ENCODE measurements around the gene PNMA8B. TPM values are rescaled to one million over a fixed set of nuclear protein-coding genes. Genes with fewer than 3 reads are reported as not detected.
A peak's percentile ranks its signal among the peaks of the same experiment; 100 is the strongest.

PNMA8B gene
- total RNA-seq, 1 experiment from 2014 or later: 0.10 TPM

DNA sequence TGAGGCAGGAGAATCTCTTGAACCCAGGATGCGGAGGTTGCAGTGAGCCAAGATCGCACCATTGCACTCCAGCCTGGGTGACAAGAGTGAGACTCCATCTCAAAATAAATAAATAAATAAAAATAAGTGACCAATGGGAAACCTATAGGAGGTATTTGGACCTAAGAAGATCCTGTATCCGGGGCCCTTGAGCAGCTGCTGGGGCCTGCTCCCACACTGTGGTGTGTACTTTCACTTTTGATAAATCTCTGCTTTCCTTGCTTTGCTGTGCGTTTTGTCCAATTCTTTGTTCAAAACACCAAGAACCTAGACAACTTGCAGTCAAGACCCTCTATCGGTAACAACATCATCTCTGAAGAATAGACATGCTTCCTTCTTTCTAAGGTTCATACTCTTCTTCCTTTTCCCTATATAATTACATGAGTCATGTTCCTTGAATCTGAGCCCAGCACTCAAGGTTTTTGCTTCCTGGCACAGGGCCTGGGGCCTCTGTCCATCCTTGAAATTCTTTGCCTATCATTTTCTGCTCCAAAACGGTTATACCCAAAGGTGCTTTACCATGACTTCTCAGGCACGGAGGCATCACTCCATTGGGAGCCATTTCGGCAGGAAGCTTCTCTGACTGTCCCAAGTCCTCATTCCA lies 52.7 kb downstream of the PNMA8B start:
- no peaks in the 10 kb centered on the region for H4K20me1 ChIP-seq (ENCODE audit: insufficient read depth)
- H3K36me3 ChIP-seq (ENCODE audit: control insufficient read depth in 1 of 2, insufficient read depth in 2 of 2, low read length in 2 of 2): no peaks in the 10 kb centered on the region
- H3K27ac ChIP-seq (ENCODE audit: low read depth, low read length): no peak overlapping the region
- H3K9me2 ChIP-seq (ENCODE audit: insufficient read depth): no peaks in the 10 kb centered on the region
- no peaks in the 10 kb centered on the region for H3K9me3 ChIP-seq (ENCODE audit: control insufficient read depth in 1 of 2, insufficient read depth in 1 of 2, low read depth in 1 of 2, low read length in 2 of 2)
- ChIA-PET POLR2A (no interaction called here), RAD21 (ENCODE audit: low non-redundant PET in 1 of 2, low total read pairs in 2 of 2, uncharacterized antibody in 2 of 2, unreplicated experiment in 2 of 2) (no interaction called here), CTCF (no interaction called here)
- H3K4me2 ChIP-seq (ENCODE audit: low read length): peak overlapping the region; percentile 69
- ATAC-seq: peak; percentile 52
- no peaks in the 10 kb centered on the region for H3K27me3 ChIP-seq (ENCODE audit: insufficient read depth, low read length)
- H3K4me1 ChIP-seq (ENCODE audit: control insufficient read depth in 1 of 2, insufficient read depth in 2 of 2, low read length in 2 of 2): peaks cover 3 to 6% of the 10 kb centered on the region in 2 experiments; a peak in 3 of 4 replicates
- no peak overlapping the region for H3K9ac ChIP-seq (ENCODE audit: low read length)
- H3K4me3 ChIP-seq (replicated peaks in 1 of 2; ENCODE audit: low read depth in 1 of 2, low read length in 2 of 2): no peak overlapping the region
- no peaks in the 10 kb centered on the region for H3K79me2 ChIP-seq (ENCODE audit: insufficient read depth, low read length)
- DNase-seq (ENCODE audit: low read depth, low spot score): no peak
- intact Hi-C loops (cut with micrococcal nuclease): no loop called here
- TF ChIP-seq JUND (IDR thresholded peaks at IDR 0.05) (peak; percentile 28; the same call in 1 of the 2 replicates), CBX3 (IDR thresholded peaks at IDR 0.05; ENCODE audit: low read depth) (0 out of 2 replicates have a peak, but pooled peaks have one; percentile 28), SRF (IDR thresholded peaks at IDR 0.05; ENCODE audit: low read depth) (no peak), FOSL1 (IDR thresholded peaks at IDR 0.05; ENCODE audit: low read depth) (peak; percentile 38; the same call in 1 of the 2 replicates), TCF7L2 (IDR thresholded peaks at IDR 0.05; ENCODE audit: borderline replicate concordance, extremely low read depth, insufficient read depth, insufficient read length) (no peak), ZNF274 (IDR thresholded peaks at IDR 0.05; ENCODE audit: low read depth, low read length) (no peak), POLR2AphosphoS5 (IDR thresholded peaks at IDR 0.05; ENCODE audit: low read depth, low read length) (no peak)
- H2AFZ ChIP-seq (ENCODE audit: low read depth, low read length, poor library complexity, severe bottlenecking): peak overlapping the region; percentile 67
- no TSS peak for BruUV-seq (replicated peaks)

DNA sequence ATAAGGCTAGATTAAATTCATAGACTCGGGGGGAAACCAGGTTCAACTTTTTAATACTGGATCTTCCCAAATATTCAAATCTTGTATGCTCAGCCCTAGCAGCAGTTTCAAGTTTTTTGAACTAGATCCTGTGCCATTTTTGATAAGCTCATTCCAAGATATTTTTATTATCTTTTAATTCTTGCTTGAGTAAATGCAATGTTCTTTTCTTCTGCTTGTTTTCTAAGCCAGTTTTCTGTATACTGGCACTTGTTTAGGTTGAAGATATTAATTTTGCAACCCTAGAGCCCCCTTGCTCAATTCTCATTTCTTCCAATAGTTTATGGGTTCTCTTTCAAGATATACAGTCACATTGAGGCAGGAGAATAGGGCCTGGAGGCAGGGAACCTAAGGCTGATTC lies 53.8 kb downstream of the PNMA8B start:
- ATAC-seq: no peak
- no peaks in the 10 kb centered on the region for H3K79me2 ChIP-seq (ENCODE audit: insufficient read depth, low read length)
- no peaks in the 10 kb centered on the region for H3K9me3 ChIP-seq (ENCODE audit: control insufficient read depth in 1 of 2, insufficient read depth in 1 of 2, low read depth in 1 of 2, low read length in 2 of 2)
- H3K36me3 ChIP-seq (ENCODE audit: control insufficient read depth in 1 of 2, insufficient read depth in 2 of 2, low read length in 2 of 2): no peaks in the 10 kb centered on the region
- no peak overlapping the region for H3K27ac ChIP-seq (ENCODE audit: low read depth, low read length)
- H3K4me1 ChIP-seq (ENCODE audit: control insufficient read depth in 1 of 2, insufficient read depth in 2 of 2, low read length in 2 of 2): peaks cover 3 to 6% of the 10 kb centered on the region in 2 experiments; a peak in 3 of 4 replicates
- no peaks in the 10 kb centered on the region for H3K9me2 ChIP-seq (ENCODE audit: insufficient read depth)
- no peaks in the 10 kb centered on the region for H4K20me1 ChIP-seq (ENCODE audit: insufficient read depth)
- RAD21 ChIA-PET (ENCODE audit: low non-redundant PET in 1 of 2, low total read pairs in 2 of 2, uncharacterized antibody in 2 of 2, unreplicated experiment in 2 of 2): no interaction called here
- no peak overlapping the region for H2AFZ ChIP-seq (ENCODE audit: low read depth, low read length, poor library complexity, severe bottlenecking)
- no TSS peak for BruUV-seq (replicated peaks)
- no peaks in the 10 kb centered on the region for H3K27me3 ChIP-seq (ENCODE audit: insufficient read depth, low read length)
- no peak overlapping the region for H3K9ac ChIP-seq (ENCODE audit: low read length)
- H3K4me3 ChIP-seq (replicated peaks in 1 of 2; ENCODE audit: low read depth in 1 of 2, low read length in 2 of 2): no peak overlapping the region
- intact Hi-C loops (cut with micrococcal nuclease): no loop called here
- CTCF ChIA-PET: no interaction called here
- no peak for DNase-seq (ENCODE audit: low read depth, low spot score)
- POLR2A ChIA-PET: no interaction called here
- no peak overlapping the region for H3K4me2 ChIP-seq (ENCODE audit: low read length)
- TF ChIP-seq EZH2 (IDR thresholded peaks at IDR 0.05): no peak
- TF ChIP-seq EGR1 (IDR thresholded peaks at IDR 0.05; ENCODE audit: low read depth): no peak
- no peak for TF ChIP-seq JUND (IDR thresholded peaks at IDR 0.05)
- TF ChIP-seq, protein P1, sequence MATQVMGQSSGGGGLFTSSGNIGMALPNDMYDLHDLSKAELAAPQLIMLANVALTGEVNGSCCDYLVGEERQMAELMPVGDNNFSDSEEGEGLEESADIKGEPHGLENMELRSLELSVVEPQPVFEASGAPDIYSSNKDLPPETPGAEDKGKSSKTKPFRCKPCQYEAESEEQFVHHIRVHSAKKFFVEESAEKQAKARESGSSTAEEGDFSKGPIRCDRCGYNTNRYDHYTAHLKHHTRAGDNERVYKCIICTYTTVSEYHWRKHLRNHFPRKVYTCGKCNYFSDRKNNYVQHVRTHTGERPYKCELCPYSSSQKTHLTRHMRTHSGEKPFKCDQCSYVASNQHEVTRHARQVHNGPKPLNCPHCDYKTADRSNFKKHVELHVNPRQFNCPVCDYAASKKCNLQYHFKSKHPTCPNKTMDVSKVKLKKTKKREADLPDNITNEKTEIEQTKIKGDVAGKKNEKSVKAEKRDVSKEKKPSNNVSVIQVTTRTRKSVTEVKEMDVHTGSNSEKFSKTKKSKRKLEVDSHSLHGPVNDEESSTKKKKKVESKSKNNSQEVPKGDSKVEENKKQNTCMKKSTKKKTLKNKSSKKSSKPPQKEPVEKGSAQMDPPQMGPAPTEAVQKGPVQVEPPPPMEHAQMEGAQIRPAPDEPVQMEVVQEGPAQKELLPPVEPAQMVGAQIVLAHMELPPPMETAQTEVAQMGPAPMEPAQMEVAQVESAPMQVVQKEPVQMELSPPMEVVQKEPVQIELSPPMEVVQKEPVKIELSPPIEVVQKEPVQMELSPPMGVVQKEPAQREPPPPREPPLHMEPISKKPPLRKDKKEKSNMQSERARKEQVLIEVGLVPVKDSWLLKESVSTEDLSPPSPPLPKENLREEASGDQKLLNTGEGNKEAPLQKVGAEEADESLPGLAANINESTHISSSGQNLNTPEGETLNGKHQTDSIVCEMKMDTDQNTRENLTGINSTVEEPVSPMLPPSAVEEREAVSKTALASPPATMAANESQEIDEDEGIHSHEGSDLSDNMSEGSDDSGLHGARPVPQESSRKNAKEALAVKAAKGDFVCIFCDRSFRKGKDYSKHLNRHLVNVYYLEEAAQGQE (IDR thresholded peaks at IDR 0.05; ENCODE audit: low read depth): no peak
- TF ChIP-seq, protein P2, sequence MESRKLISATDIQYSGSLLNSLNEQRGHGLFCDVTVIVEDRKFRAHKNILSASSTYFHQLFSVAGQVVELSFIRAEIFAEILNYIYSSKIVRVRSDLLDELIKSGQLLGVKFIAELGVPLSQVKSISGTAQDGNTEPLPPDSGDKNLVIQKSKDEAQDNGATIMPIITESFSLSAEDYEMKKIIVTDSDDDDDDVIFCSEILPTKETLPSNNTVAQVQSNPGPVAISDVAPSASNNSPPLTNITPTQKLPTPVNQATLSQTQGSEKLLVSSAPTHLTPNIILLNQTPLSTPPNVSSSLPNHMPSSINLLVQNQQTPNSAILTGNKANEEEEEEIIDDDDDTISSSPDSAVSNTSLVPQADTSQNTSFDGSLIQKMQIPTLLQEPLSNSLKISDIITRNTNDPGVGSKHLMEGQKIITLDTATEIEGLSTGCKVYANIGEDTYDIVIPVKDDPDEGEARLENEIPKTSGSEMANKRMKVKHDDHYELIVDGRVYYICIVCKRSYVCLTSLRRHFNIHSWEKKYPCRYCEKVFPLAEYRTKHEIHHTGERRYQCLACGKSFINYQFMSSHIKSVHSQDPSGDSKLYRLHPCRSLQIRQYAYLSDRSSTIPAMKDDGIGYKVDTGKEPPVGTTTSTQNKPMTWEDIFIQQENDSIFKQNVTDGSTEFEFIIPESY (IDR thresholded peaks at IDR 0.05; ENCODE audit: extremely low read depth, insufficient replicate concordance, low read length): no peak
- TF ChIP-seq, protein P3, sequence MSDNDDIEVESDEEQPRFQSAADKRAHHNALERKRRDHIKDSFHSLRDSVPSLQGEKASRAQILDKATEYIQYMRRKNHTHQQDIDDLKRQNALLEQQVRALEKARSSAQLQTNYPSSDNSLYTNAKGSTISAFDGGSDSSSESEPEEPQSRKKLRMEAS (IDR thresholded peaks at IDR 0.05): no peak
- TF ChIP-seq ZNF274 (IDR thresholded peaks at IDR 0.05; ENCODE audit: low read depth, low read length): no peak
- no peak for TF ChIP-seq POLR2AphosphoS5 (IDR thresholded peaks at IDR 0.05; ENCODE audit: low read depth, low read length)
- no peak for TF ChIP-seq CBX3 (IDR thresholded peaks at IDR 0.05; ENCODE audit: low read depth)
